ENCODE measurements around the gene CRYGN.

DNA sequence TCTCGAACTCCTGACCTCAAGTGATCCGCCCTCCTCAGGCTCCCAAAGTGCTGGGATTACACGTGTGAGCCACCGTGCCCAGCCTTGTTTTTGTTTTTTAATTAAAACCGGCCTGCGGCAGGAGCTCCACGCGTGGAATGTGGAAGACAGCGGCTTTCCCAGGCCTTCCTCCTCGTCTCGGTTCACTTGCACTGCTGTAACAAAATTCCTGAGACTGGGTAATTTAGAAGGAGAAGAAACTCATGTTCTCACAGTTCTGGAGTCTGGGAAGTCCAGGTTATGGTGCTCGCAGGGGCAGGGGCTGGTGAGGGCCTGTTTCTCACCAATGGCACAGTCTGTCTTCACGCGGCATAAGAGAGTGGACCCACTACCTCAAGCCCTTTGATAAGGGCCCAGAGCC, 14.4 kb upstream of the CRYGN start:
- no peak for TF ChIP-seq EZH2 (IDR thresholded peaks at IDR 0.05; ENCODE audit: low read length)
- TF ChIP-seq, protein P1, sequence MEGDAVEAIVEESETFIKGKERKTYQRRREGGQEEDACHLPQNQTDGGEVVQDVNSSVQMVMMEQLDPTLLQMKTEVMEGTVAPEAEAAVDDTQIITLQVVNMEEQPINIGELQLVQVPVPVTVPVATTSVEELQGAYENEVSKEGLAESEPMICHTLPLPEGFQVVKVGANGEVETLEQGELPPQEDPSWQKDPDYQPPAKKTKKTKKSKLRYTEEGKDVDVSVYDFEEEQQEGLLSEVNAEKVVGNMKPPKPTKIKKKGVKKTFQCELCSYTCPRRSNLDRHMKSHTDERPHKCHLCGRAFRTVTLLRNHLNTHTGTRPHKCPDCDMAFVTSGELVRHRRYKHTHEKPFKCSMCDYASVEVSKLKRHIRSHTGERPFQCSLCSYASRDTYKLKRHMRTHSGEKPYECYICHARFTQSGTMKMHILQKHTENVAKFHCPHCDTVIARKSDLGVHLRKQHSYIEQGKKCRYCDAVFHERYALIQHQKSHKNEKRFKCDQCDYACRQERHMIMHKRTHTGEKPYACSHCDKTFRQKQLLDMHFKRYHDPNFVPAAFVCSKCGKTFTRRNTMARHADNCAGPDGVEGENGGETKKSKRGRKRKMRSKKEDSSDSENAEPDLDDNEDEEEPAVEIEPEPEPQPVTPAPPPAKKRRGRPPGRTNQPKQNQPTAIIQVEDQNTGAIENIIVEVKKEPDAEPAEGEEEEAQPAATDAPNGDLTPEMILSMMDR (optimal IDR thresholded peaks at IDR 0.05 in 1 of 3, IDR thresholded peaks at IDR 0.05 in 1 of 3, conservative IDR thresholded peaks at IDR 0.05 in 1 of 3; ENCODE audit: extremely low read depth in 1 of 3, insufficient read depth in 2 of 3, low read length in 3 of 3) = no peak

Data from keratinocyte (primary cell).